T-cell (primary cell): ENCODE results near the gene ELMO1. TPM values are rescaled to one million over a fixed set of nuclear protein-coding genes. Genes with fewer than 3 reads are reported as not detected.

Experiments used
- ATAC-seq, 4 experiments: fragments of 200-7000 bp in 3 of 4; fragments of 150-1000 bp in 1 of 4; cut with Tn5 transposase; replicated peaks in 1 of 4; 1 replicate in 3 of 4; 2 replicates in 1 of 4; pipeline ENCODE4 v1.10.0; 2021; ENCODE audit warnings: moderate library complexity in 3 of 4, mild to moderate bottlenecking in 2 of 4, moderate number of reproducible peaks in 1 of 4
- CTCF ChIA-PET, 2 donors: fragments of 300-600 bp; sonication (Branson Sonifier 250); formaldehyde crosslinking; loops; one replicate each; lab custom pipeline; 2022; ENCODE audit warnings: antibody characterized with exemption in 2 of 2; lab: Charles Lee
- POLR2A ChIA-PET, 2 donors: fragments of 300-600 bp; sonication (Branson Sonifier 250); formaldehyde crosslinking; loops; one replicate each; lab custom pipeline; 2022; ENCODE audit warnings: antibody characterized with exemption in 2 of 2; lab: Charles Lee
- DNase-seq, 35 experiments: peaks; one replicate each; pipeline versions ENCODE4 v3.0.0 to v3.0.0-alpha.2; 2013 to 2023
- H3K27ac ChIP-seq: one replicate; pipeline ENCODE4 v1.5.1; 2013; ENCODE audit warnings: low read length
- H3K27me3 ChIP-seq, 2 experiments: replicated peaks in 1 of 2; 1 replicate in 1 of 2; 2 replicates in 1 of 2; pipeline versions ENCODE4 v1.6.1 to v1.7.0; 2013; ENCODE audit warnings: low read length in 1 of 2, mixed read lengths in 1 of 2; ENCODE audit not compliant: control insufficient read depth in 2 of 2, insufficient read depth in 2 of 2; ENCODE audit errors: extremely low read depth in 1 of 2
- H3K36me3 ChIP-seq, 2 donors: 1 replicate in 1 of 2; 2 replicates in 1 of 2; pipeline versions ENCODE4 v1.6.1 to v1.7.0; 2013; ENCODE audit warnings: low read length in 1 of 2; ENCODE audit not compliant: control insufficient read depth in 2 of 2, insufficient read depth in 1 of 2; ENCODE audit errors: extremely low read depth in 1 of 2
- H3K4me1 ChIP-seq, 2 experiments: 1 replicate in 1 of 2; 2 replicates in 1 of 2; pipeline versions ENCODE4 v1.6.1 to v1.7.0; 2013; ENCODE audit warnings: low read length in 2 of 2, mixed read lengths in 1 of 2; ENCODE audit not compliant: insufficient read depth in 2 of 2, control insufficient read depth in 1 of 2; ENCODE audit errors: extremely low read depth in 1 of 2
- H3K4me3 ChIP-seq, 2 donors: 1 replicate in 1 of 2; 2 replicates in 1 of 2; pipeline versions ENCODE4 v1.5.1 to v1.7.0; 2013; ENCODE audit warnings: mild to moderate bottlenecking in 2 of 2, low read length in 1 of 2, moderate library complexity in 1 of 2; ENCODE audit not compliant: control insufficient read depth in 1 of 2; ENCODE audit errors: extremely low read depth in 1 of 2
- H3K9me3 ChIP-seq: 2 replicates; pipeline ENCODE4 v1.7.0; 2013
- H3K27ac Mint-ChIP-seq, 2 donors: one replicate each; pipeline ENCODE4 v1.8.0; 2020 to 2021; ENCODE audit warnings: mild to moderate bottlenecking in 2 of 2, mixed read lengths in 2 of 2
- H3K27me3 Mint-ChIP-seq, 2 donors: one replicate each; pipeline ENCODE4 v1.8.0; 2021 to 2022; ENCODE audit warnings: mixed read lengths in 2 of 2
- H3K36me3 Mint-ChIP-seq: one replicate; pipeline ENCODE4 v1.8.0; 2021; ENCODE audit warnings: mixed read lengths
- H3K4me1 Mint-ChIP-seq, 3 donors: one replicate each; pipeline ENCODE4 v1.8.0; 2020 to 2022; ENCODE audit warnings: mixed read lengths in 3 of 3, mild to moderate bottlenecking in 1 of 3
- H3K4me3 Mint-ChIP-seq, 3 donors: one replicate each; pipeline ENCODE4 v1.8.0; 2020 to 2022; ENCODE audit warnings: mild to moderate bottlenecking in 3 of 3, mixed read lengths in 3 of 3, moderate library complexity in 3 of 3
- H3K9me3 Mint-ChIP-seq, 3 donors: one replicate each; pipeline ENCODE4 v1.8.0; 2020 to 2022; ENCODE audit warnings: mixed read lengths in 3 of 3
- WGBS: methylation state at CpG from one replicate; pipeline ENCODE4 v1.1.5; 2013; ENCODE audit warnings: missing lambda C conversion rate; ENCODE audit not compliant: insufficient coverage; 5-methylcytosine and 5-hydroxymethylcytosine counted together
- total RNA-seq, 35 experiments: library from RNA in 6 of 35; stranded (reverse) in 6 of 35; fragments of 120-200 nt in 1 of 35; gene quantifications; one replicate each; pipeline versions ENCODE4 v1.2.1 to v1.2.4 and lab custom pipeline; 2013 to 2026

ELMO1 gene
- total RNA-seq, 5 donors from 2014 or later (not counting 1 experiment from before 2014, with no cell fraction given) = 101 to 149 (median 113) TPM

GRCh38 chr7:37149773-37150124 lies 298.9 kb downstream of the ELMO1 start:
- DNase-seq (no peak), ATAC-seq (no peak)
- Mint-ChIP-seq H3K4me1 (peaks cover 9 to 11% (median 10%) of the 10 kb centered on the region in 3 donors), H3K27ac (no peak overlapping the region), H3K36me3 (peaks cover 79% of the 10 kb centered on the region), H3K27me3 (no peaks in the 10 kb centered on the region), H3K4me3 (no peak overlapping the region), H3K9me3 (peaks cover 0 to 3% (median 0%) of the 10 kb centered on the region in 3 donors)
- no peaks in the 10 kb centered on the region for H3K27me3 ChIP-seq
- peaks cover 5 to 20% of the 10 kb centered on the region in 2 donors for H3K36me3 ChIP-seq
- no peak overlapping the region for H3K27ac ChIP-seq
- H3K4me1 ChIP-seq = no peaks in the 10 kb centered on the region
- POLR2A ChIA-PET = interaction anchor here (0.6 to 0.7 kb wide), 2 partner anchors 59 to 816 kb away, joined by 3 to 4 read pairs; no protein-coding TSS in a partner anchor
- no peak overlapping the region for H3K4me3 ChIP-seq
- CTCF ChIA-PET = interaction anchor here in 1 of 2 donors (1.0 kb wide), 1 partner anchor 662 kb away, joined by 6 read pairs; no protein-coding TSS in a partner anchor
- no peaks in the 10 kb centered on the region for H3K9me3 ChIP-seq

DNA sequence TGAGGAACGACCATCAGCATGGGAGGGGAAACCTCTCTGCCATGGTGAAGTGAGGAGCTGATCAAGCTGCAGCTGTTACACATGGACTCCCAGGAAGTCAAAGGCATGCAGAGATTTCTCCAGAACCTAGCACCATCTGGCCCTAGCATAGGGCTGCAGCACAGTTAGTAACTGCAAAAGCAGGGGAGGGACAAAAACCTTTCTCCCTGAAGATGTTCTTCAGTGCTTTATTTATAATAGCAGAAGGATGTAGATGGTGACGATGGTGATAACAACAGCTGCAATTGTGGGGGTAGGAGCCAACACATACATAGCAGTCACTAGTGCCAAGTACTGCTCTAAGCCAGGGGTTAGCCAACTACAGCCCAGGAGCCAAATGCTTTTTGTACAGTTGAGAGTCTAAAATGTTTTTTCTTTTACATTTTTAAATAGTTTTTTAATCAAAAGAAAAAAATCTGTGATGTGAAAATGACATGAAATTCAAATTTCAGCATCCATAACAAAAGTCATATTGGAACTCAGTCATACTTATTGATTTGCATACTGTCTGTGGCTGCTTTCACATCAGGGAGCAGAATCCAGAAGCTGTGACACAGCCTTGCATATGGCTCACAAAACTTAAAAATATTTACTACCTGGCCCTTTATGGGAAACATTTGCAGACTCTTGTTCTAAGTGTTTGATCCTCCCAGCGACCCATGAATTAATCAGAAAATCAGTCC lies 299.5 kb downstream of the ELMO1 start:
- ChIA-PET POLR2A (interaction anchor here in 1 of 2 donors (0.6 kb wide), 1 partner anchor 60 kb away, joined by 3 read pairs; no protein-coding TSS in a partner anchor), CTCF (interaction anchor here in 1 of 2 donors (1.0 kb wide), 1 partner anchor 661 kb away, joined by 6 read pairs; no protein-coding TSS in a partner anchor)
- no peak for DNase-seq
- peaks cover 0 to 3% (median 0%) of the 10 kb centered on the region in 3 donors for H3K9me3 Mint-ChIP-seq
- no peaks in the 10 kb centered on the region for H3K4me1 ChIP-seq
- H3K9me3 ChIP-seq = no peaks in the 10 kb centered on the region
- no peak for ATAC-seq
- no peak overlapping the region for H3K27ac Mint-ChIP-seq
- no peaks in the 10 kb centered on the region for H3K27me3 ChIP-seq
- H3K4me3 Mint-ChIP-seq = no peak overlapping the region
- no peak overlapping the region for H3K4me3 ChIP-seq
- H3K27ac ChIP-seq = no peak overlapping the region
- no peaks in the 10 kb centered on the region for H3K27me3 Mint-ChIP-seq
- H3K4me1 Mint-ChIP-seq = peaks cover 6 to 10% (median 6%) of the 10 kb centered on the region in 3 donors
- H3K36me3 Mint-ChIP-seq = peaks cover 78% of the 10 kb centered on the region
- H3K36me3 ChIP-seq = peaks cover 5 to 20% of the 10 kb centered on the region in 2 donors
- WGBS = no CpG with 5 or more reads among the region's 3 CpGs

- Histone ChIP-seq H3K36me3 (peaks cover 0 to 7% of the 10 kb centered on the region in 2 donors), H3K9me3 (no peaks in the 10 kb centered on the region), H3K4me1 (no peaks in the 10 kb centered on the region), H3K27me3 (no peaks in the 10 kb centered on the region), H3K4me3 (no peak overlapping the region), H3K27ac (no peak overlapping the region)
- Mint-ChIP-seq H3K4me1 (peaks cover 6 to 18% (median 11%) of the 10 kb centered on the region in 3 donors), H3K9me3 (peaks cover 7 to 24% (median 8%) of the 10 kb centered on the region in 3 donors), H3K27ac (no peak overlapping the region), H3K27me3 (no peaks in the 10 kb centered on the region), H3K36me3 (peaks cover 77% of the 10 kb centered on the region), H3K4me3 (no peak overlapping the region)
- DNase-seq (no peak), ATAC-seq (no peak)
- POLR2A ChIA-PET = interaction anchor here in 1 of 2 donors (0.6 kb wide), 1 partner anchor 303 kb away, joined by 5 read pairs; the partner anchor contains the start of gene ELMO1
- WGBS = no CpG with 5 or more reads among the region's 2 CpGs
- CTCF ChIA-PET = no interaction called here
Observed at GRCh38 chr7:37145682-37146081, 303.0 kb downstream of the ELMO1 start.

GRCh38 chr7:37144423-37144822 lies 304.2 kb downstream of the ELMO1 start:
- Mint-ChIP-seq H3K27me3 (no peaks in the 10 kb centered on the region), H3K36me3 (peaks cover 77% of the 10 kb centered on the region), H3K9me3 (peaks cover 7 to 35% (median 16%) of the 10 kb centered on the region in 3 donors), H3K4me3 (no peak overlapping the region), H3K4me1 (peaks cover 0 to 19% (median 13%) of the 10 kb centered on the region in 3 donors), H3K27ac (no peak overlapping the region)
- ChIA-PET CTCF (no interaction called here), POLR2A (no interaction called here)
- no peaks in the 10 kb centered on the region for H3K27me3 ChIP-seq
- H3K27ac ChIP-seq = no peak overlapping the region
- no peaks in the 10 kb centered on the region for H3K9me3 ChIP-seq
- ATAC-seq = no peak
- no peak overlapping the region for H3K4me3 ChIP-seq
- WGBS = no CpG with 5 or more reads among the region's 1 CpG
- no peak for DNase-seq
- no peaks in the 10 kb centered on the region for H3K4me1 ChIP-seq
- H3K36me3 ChIP-seq = peaks cover 0 to 7% of the 10 kb centered on the region in 2 donors

DNA sequence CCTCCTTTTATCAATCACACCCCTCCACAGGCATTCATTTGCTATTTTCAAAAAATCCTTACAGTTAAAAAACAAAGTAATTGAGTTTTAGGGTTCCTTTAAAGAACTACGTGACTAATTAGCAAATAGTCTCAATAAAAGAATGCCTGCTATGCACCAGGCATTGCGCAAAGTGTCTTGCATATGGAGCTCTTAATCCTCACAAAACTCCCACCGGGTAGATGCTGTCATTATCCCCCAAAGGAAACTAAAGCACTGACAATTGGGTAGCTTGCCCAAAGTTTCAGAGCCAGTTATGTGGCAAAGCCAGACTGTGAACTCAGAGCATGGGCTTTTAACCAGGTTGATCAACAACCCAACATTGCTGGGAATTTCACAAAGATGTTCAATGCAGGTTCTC lies 305.7 kb downstream of the ELMO1 start:
- Mint-ChIP-seq H3K27ac (no peak overlapping the region), H3K27me3 (no peaks in the 10 kb centered on the region), H3K4me1 (peaks cover 10 to 25% (median 22%) of the 10 kb centered on the region in 3 donors), H3K4me3 (no peak overlapping the region), H3K9me3 (peaks cover 9 to 43% (median 24%) of the 10 kb centered on the region in 3 donors), H3K36me3 (peaks cover 83% of the 10 kb centered on the region)
- peaks cover 0 to 4% of the 10 kb centered on the region in 2 donors for H3K36me3 ChIP-seq
- ATAC-seq (no peak), DNase-seq (no peak)
- no peaks in the 10 kb centered on the region for H3K4me1 ChIP-seq
- ChIA-PET POLR2A (no interaction called here), CTCF (no interaction called here)
- H3K27me3 ChIP-seq = no peaks in the 10 kb centered on the region
- H3K9me3 ChIP-seq = peaks cover 3% of the 10 kb centered on the region
- 100% methylated on average over 2 of the region's 3 CpGs for WGBS
- H3K27ac ChIP-seq = no peak overlapping the region
- H3K4me3 ChIP-seq = no peak overlapping the region

DNA sequence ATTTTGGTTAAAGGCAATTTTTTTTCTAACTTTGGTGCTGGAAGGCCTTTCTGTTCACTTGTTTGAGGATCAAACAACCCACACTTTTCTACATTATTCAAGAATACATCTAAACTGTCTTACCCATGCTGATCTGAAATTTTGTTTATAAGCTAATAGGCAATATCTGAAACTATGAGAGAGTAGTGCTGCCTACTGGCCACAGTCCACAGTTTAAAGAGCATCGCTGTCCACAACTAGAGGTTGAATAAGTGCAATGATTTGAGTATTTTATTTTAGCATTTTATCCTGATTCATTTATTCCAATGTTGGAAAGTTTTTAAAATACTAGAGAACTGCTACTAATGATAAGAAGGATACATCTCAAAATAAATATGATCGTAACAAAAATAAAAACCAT lies 306.9 kb downstream of the ELMO1 start:
- Histone ChIP-seq H3K27ac (no peak overlapping the region), H3K36me3 (no peaks in the 10 kb centered on the region), H3K27me3 (no peaks in the 10 kb centered on the region), H3K4me1 (no peaks in the 10 kb centered on the region), H3K9me3 (peaks cover 4% of the 10 kb centered on the region), H3K4me3 (no peak overlapping the region)
- no CpG with 5 or more reads among the region's 2 CpGs for WGBS
- Mint-ChIP-seq H3K4me3 (no peak overlapping the region), H3K4me1 (peaks cover 17 to 28% (median 25%) of the 10 kb centered on the region in 3 donors), H3K9me3 (peaks cover 12 to 51% (median 25%) of the 10 kb centered on the region in 3 donors), H3K27me3 (no peaks in the 10 kb centered on the region), H3K27ac (no peak overlapping the region), H3K36me3 (peaks cover 80% of the 10 kb centered on the region)
- no peak for DNase-seq
- ChIA-PET CTCF (no interaction called here), POLR2A (no interaction called here)
- ATAC-seq = no peak
